Stimulated activated CD8-positive, alpha-beta memory T cell treated with anti-CD3 and anti-CD28 coated beads, Interleukin-15, amount 100 ng/mL, for 48 hours (primary cell): ENCODE results near the gene CAMTA1.

ENCODE experiments used
- DNase-seq, 2 donors: peaks; one replicate each; pipeline ENCODE4 v3.0.0-alpha.2; 2020; ENCODE audit warnings: low read depth in 2 of 2

Gene CAMTA1

DNA sequence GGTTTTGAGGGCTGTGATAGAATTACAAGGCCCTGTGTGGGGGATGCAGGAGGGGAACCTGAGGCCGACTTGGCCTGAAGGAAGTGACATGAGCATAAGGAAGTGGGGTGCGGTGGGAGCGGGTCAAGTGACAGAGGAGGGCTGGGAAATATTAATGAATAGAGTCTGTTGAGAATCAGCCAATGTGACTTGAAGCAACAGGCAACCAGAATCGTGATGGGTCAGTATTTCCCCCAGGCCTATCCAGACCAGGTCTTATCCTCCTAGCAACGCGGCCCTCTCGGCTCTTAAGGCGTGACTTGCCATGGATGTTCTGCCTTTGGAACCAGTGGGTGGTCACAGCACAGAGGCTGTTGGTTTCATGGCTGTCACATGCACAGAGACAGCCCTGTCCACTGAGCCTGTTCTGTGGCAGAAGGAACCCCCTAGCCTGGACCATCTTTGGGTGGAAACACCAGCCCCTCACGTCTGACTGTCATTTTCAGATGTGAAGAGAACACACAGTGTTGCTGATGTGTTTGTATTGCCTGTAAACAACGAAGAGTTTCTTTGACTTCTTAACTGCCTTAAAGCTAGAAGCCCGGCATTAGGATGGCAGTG is 468.8 kb downstream of the CAMTA1 start:
- DNase-seq, result no peak

- DNase-seq, result no peak
These were observed 470.2 kb downstream of the CAMTA1 start for GRCh38 chr1:7255303-7256058.

DNA sequence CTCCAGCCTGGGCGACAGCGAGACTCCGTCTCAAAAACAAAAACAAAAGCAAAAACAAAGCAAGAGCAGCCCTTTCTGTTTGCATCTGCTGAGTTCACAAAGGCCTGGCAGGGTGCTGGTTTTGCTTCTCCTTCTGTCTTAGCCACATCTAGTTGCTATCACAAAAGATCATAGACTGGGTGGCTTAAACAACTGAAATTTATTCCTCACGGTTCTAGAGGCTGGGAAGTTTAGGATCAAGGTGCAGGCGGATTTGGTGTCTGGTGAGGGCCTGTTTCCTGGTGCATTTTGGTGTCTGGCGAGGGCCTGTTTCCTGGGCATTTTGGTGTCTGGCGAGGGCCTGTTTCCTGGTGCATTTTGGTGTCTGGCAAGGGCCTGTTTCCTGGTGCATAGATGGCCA is 471.3 kb downstream of the CAMTA1 start:
- DNase-seq, result no peak

- no peak for DNase-seq
These were observed 472.0 kb downstream of the CAMTA1 start for GRCh38 chr1:7257225-7257624.

- DNase-seq, result no peak
These were observed 473.4 kb downstream of the CAMTA1 start for GRCh38 chr1:7258589-7259135.

DNA sequence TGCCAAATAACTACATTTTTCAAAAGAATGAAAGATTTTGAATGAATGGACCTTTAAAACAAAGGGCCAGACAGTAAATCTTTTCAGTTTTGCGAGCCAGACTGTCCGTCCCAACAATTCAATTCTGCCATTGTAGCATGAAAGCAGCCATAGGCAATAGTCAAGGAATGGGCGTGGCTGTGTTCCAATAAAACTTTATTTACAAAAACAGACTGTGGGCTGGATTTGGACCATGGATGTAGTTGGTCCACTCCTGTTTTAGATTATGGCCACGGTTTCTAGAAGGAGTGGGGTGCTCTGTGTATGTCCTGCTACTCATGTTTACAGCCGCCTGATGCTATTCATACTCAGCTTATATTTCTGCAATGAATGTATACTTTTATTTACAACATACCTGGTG is 474.7 kb downstream of the CAMTA1 start:
- DNase-seq, result no peak

DNA sequence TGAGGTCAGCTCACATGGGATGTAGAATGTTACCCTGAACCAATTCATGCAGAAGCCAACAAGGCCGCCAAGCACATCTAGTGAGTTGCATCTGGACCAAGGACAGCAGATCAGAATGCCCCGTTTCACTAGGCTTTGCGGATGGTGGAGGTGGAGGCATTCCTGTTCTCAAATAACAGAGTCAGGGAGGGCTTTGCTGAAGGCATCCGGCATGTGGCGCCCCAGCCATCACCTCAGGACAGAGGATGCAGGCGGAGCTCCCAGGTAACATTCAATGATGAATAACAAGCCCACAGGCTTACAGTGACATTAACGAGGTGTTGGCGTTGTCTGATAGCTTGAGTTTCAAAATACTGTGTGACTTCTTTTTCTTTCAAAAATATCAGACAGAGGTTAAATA is 476.2 kb downstream of the CAMTA1 start:
- DNase-seq, result no peak

- no peak for DNase-seq
These were observed 477.4 kb downstream of the CAMTA1 start for GRCh38 chr1:7262611-7263010.

- DNase-seq, result no peak
These were observed 478.0 kb downstream of the CAMTA1 start for GRCh38 chr1:7263021-7263960.

GRCh38 chr1:7264101-7264500 is 478.8 kb downstream of the CAMTA1 start:
- no peak for DNase-seq

DNA sequence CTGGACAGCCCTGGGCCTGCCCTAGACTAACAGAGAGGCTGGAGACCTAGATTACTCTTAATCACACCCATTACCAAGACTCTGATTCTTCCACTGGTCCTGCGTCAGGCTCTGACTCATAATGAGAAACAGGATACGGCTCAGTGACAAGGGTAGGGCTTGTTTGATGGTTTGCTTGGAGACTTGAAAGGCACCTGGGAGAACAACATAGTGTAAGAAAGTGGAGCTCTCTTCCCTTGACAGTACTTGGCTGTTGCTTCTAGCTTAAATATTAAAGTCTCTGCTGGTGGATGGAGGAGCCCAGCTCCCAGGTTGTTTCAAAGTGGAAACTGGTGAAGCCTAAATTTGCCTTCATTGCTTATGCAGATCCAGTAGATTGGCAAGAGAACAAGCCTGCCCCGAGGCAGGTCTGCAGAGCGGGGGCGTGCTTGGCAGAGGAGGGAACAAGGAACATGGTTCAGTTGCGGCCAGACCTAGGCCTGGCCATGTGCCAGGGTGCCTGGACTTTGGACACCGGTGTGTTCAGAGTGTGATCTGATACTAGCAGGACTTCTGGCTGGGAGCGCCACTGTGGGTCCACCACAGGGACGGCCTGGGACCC is 480.6 kb downstream of the CAMTA1 start:
- no peak for DNase-seq

- no peak for DNase-seq
These were observed 481.3 kb downstream of the CAMTA1 start for GRCh38 chr1:7266561-7266960.

GRCh38 chr1:7267493-7267892 is 482.2 kb downstream of the CAMTA1 start:
- DNase-seq, result no peak

DNA sequence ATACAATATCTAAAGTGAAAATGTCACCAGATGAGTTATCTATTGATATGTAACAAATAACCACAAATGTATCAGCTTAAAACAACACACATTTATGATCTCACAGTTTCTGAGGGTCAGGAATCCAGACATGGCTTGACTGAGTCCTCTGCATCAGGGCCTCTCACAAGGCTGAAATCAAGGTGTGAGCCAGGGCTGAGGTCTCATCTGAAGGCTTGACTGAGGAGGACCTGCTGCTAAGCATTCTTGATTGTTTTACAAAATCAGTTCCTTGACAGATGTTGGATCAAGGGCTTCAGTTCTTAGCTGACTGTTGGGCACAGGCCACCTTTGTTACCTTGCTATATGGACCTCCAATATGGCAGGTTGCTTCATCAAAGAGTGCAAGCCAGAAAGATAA is 483.7 kb downstream of the CAMTA1 start:
- no peak for DNase-seq

GRCh38 chr1:7269525-7269924 is 484.3 kb downstream of the CAMTA1 start:
- no peak for DNase-seq

DNA sequence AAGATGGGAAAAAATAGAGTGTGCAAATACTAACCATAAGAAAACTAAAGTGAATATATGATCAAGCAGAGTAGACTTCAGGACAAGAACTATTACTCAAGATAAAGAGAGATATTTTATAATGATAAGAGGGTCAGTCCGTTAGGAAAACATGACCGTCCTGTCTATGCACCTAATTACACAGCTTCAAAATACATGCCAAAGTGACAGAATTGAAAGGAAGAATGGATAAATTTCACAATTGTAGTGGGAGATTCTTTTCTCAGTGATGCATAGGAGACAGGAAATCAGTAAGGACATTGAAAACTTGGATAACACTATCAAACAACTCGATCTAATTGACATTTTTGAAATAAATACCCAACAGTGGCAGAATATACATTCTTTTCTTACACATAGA is 489.0 kb downstream of the CAMTA1 start:
- DNase-seq, result no peak

DNA sequence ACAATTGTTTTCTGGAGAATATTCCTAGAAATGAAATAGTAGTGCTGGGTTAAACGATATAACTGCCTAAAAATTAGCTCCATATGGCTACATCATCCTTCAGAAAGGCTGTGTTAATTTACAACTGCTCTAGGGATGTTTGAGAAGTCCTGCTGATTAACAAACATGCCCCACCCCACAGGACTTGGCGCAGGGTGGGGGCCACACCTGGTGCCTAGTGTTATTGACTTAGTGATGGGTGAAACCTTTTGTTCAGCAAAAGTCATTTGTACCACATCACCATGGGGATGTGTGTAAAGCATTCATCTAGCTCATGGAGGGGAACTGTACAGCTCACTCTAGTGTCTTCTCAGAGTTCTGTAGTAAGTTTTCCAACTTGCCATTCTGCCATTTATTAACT is 492.8 kb downstream of the CAMTA1 start:
- no peak for DNase-seq

DNA sequence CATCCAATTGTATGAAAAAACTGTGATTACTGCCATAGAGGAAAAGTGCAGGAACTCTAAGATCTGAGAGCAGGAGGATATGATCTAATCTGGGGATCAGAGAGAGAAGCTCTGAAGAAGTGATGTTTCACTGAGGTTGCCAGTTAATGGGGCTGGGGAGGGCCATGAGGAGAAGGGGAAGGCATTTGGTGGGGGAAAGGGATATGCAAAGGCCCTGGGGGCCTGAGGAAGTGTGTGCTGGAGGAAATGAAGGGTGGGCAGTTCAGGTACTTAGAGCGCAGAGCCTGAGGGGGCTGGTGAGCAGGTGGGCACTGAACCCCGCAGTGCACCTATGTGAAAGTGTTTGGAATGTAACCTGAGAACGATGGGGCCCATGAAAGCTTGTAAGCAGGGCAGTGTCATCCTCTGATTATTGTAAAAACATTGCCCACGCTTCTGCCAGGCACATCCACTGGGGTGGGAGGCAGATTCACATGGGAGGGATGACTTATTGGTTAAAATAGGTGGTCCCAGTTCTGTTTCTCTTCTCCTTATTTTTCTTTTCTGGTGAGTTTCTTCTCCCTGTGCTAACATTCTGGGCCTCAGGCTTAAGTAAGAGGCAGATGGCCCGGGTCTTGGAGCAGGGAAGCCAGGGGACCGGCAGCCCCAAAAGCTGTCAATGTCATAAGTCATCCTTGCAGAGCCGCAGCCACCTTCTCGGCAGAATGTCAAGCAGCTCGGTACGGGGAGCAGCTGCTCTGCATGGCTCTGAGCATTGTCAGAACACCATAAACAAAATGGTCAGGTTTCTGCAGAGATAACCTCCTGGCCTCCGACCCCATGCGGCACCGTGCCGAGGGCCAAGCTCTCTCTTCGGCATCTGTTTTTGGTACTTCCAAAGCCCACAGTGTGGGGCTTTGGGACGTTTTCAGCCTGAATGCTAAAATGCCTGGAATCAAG is 493.8 kb downstream of the CAMTA1 start:
- no peak for DNase-seq

DNA sequence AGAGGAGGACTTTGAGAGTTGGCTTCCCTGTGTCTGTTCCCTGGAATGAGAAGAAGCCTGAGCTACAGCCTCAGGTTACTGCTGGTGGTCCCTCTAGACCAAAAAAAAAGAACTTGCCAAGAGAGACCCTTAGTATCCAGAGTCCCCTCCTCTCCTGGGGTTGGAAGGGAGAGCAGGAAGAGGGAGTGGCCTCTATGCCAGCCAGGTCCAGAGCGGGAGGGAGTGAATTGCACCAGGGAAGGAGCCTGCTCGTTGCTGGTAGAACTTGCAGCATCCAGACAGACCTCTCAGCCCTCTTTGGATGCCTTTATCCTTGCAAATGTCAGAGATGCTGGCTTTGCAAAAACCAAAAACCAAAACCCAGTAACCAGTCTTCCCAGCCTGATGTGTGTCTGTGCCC is 494.5 kb downstream of the CAMTA1 start:
- DNase-seq, result no peak

DNA sequence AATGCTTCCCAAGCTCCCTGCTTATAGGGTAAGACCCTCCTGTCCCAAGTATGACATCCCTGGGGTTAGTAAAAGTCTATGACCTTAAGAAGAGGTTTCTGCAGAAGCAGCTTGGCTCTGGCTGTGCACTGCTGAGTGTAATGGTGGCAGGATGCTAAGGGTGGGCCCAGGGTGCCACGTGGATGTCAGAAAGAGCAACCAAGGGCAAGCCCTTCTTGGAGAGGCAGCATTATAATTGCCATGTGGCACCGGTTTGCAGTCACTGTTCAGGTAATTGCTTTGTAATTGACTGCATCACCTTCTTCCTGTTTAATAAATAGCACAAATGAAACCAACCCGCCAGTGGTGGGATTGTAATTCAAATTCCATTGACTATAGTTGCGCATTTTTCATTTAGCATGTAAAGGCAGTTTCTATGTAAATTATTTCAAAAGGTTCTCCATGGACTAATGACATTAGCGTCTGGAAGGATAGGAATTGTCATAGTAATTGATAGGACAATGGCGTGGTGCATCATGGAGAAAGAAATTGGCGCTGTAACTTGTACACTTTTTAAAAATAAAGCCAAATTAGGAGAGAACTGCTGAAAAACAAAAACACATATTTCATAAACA is 495.2 kb downstream of the CAMTA1 start:
- no peak for DNase-seq
